Transverse colon (tissue), 4 donors: ENCODE results near the gene RNU6-1. TPM values are rescaled to one million over a fixed set of nuclear protein-coding genes. Genes with fewer than 3 reads are reported as not detected.

Source experiments
- DNase-seq: peaks from one replicate; pipeline ENCODE4 v3.0.0-alpha.2; 2019
- H3K27ac ChIP-seq, 4 donors: fragments of 200-600 bp; sonication (generic); 2 replicates each; pipeline ENCODE4 v1.5.1; 2016 to 2018; ENCODE audit warnings: inconsistent platforms in 4 of 4
- H3K27me3 ChIP-seq: fragments of 200-600 bp; sonication (generic); 2 replicates; pipeline ENCODE4 v1.5.1; 2017; ENCODE audit warnings: inconsistent platforms
- H3K36me3 ChIP-seq, 4 donors: fragments of 200-600 bp; sonication (generic); 2 replicates each; pipeline ENCODE4 v1.5.1; 2017 to 2019; ENCODE audit warnings: inconsistent platforms in 4 of 4
- H3K4me1 ChIP-seq, 4 donors: fragments of 200-600 bp; sonication (generic); 2 replicates each; pipeline ENCODE4 v1.5.1; 2017 to 2020; ENCODE audit warnings: inconsistent platforms in 4 of 4
- H3K4me3 ChIP-seq, 4 donors: fragments of 200-600 bp; sonication (generic); 1 replicate in 1 of 4; 2 replicates in 3 of 4; pipeline versions ENCODE4 v1.5.1 to v1.6.1; 2017 to 2019; ENCODE audit warnings: inconsistent platforms in 4 of 4
- H3K9me3 ChIP-seq, 2 donors: fragments of 200-600 bp; sonication (generic); 2 replicates each; pipeline ENCODE4 v1.5.1; 2017 to 2019; ENCODE audit warnings: inconsistent platforms in 2 of 2
- CTCF ChIP-seq, 5 experiments: fragments of 200-600 bp in 3 of 5; fragments of 450-650 bp in 2 of 5; sonication (generic) in 3 of 5; IDR thresholded peaks; 1 replicate in 2 of 5; 2 replicates in 3 of 5; pipeline ENCODE4 v1.5.1; 2016 to 2017; ENCODE audit warnings: antibody characterized with exemption in 5 of 5, inconsistent platforms in 3 of 5, mild to moderate bottlenecking in 2 of 5, moderate library complexity in 1 of 5
- EP300 ChIP-seq: sonication (generic); formaldehyde crosslinking; IDR thresholded peaks from one replicate; pipeline ENCODE4 v1.6.1; 2017; ENCODE audit warnings: antibody characterized with exemption, low read depth
- POLR2A ChIP-seq: fragments of 450-650 bp; IDR thresholded peaks from one replicate; pipeline ENCODE4 v1.6.1; 2016; ENCODE audit warnings: antibody characterized with exemption, mild to moderate bottlenecking, moderate library complexity
- POLR2AphosphoS5 ChIP-seq, 3 donors: sonication (generic); formaldehyde crosslinking; IDR thresholded peaks; one replicate each; pipeline ENCODE4 v1.6.1; 2016; ENCODE audit warnings: antibody characterized with exemption in 3 of 3
- WGBS, 2 donors: methylation state at CpG; one replicate each; pipeline ENCODE4 v1.1.5; 2018; ENCODE audit warnings: low coverage in 1 of 2; 5-methylcytosine and 5-hydroxymethylcytosine counted together
- in situ Hi-C, 4 donors: fragments of 200-750 bp; cut with MboI; loops; one replicate each; pipeline versions ENCODE4 v1.15.0 to v1.15.1; 2017; ENCODE audit warnings: low sequenced_read_pairs in 3 of 4, low pct_ligation_motif_present in 1 of 4, low pct_unique_long_range_greater_than_20kb in 1 of 4
- intact Hi-C: fragments of 100-400 bp; cut with DNase I; formaldehyde crosslinking; loops from one replicate; pipeline ENCODE4 v1.15.1; 2023; ENCODE audit warnings: low total_unique reads
- total RNA-seq, 4 donors: library from RNA; depleted of rRNA; stranded (reverse); fragments of >200 nt; gene quantifications; one replicate each; pipeline ENCODE4 v1.1.0, GENCODE V29; 2016

RNU6-1 gene
- total RNA-seq, 4 donors from 2014 or later, result not detected

- WGBS, 2 donors, result 82 to 95% methylated on average over 2 to 6 of the region's 6 CpGs
- DNase-seq, result no peak
- no peaks in the 10 kb centered on the region for H3K36me3 ChIP-seq
- H3K4me1 ChIP-seq, result no peaks in the 10 kb centered on the region
- no peak overlapping the region for H3K27ac ChIP-seq
- no peaks in the 10 kb centered on the region for H3K27me3 ChIP-seq
- H3K4me3 ChIP-seq, result no peak overlapping the region
- in situ Hi-C loops (loop anchor here in 1 of 4 donors (25.0 kb wide), 1 partner anchor 338 kb away; no protein-coding TSS in a partner anchor), intact Hi-C loops (no loop called here)
- H3K9me3 ChIP-seq, result no peaks in the 10 kb centered on the region
- no peak for TF ChIP-seq EP300
- no peak for TF ChIP-seq CTCF (IDR thresholded peaks at IDR 0.05)
- TF ChIP-seq POLR2AphosphoS5 (IDR thresholded peaks at IDR 0.05), result no peak
- TF ChIP-seq POLR2A, result no peak
Observed at GRCh38 chr15:67799801-67800205, 40.0 kb downstream of the RNU6-1 start.

GRCh38 chr15:67796196-67797127 is 43.4 kb downstream of the RNU6-1 start:
- no peak overlapping the region for H3K27ac ChIP-seq

GRCh38 chr15:67794832-67795574 is 44.8 kb downstream of the RNU6-1 start:
- TF ChIP-seq CTCF (IDR thresholded peaks at IDR 0.05), result no peak
- no peak for TF ChIP-seq EP300
- TF ChIP-seq POLR2AphosphoS5 (IDR thresholded peaks at IDR 0.05), result no peak
- no peak for TF ChIP-seq POLR2A
- no peak overlapping the region for H3K4me3 ChIP-seq
- H3K27me3 ChIP-seq, result no peaks in the 10 kb centered on the region
- no peak for DNase-seq
- 90 to 100% methylated on average over 4 of the region's 4 CpGs for WGBS, 2 donors
- intact Hi-C loops (no loop called here), in situ Hi-C loops (no loop called here)
- no peaks in the 10 kb centered on the region for H3K4me1 ChIP-seq
- H3K9me3 ChIP-seq, result no peaks in the 10 kb centered on the region
- H3K36me3 ChIP-seq, result no peaks in the 10 kb centered on the region
- no peak overlapping the region for H3K27ac ChIP-seq

More at GRCh38 chr15:67796196-67797127, 43.4 kb downstream of the RNU6-1 start:
- H3K36me3 ChIP-seq, result no peaks in the 10 kb centered on the region
- H3K9me3 ChIP-seq, result no peaks in the 10 kb centered on the region
- no peaks in the 10 kb centered on the region for H3K27me3 ChIP-seq
- no peak for DNase-seq
- intact Hi-C loops, result no loop called here
- no peak for TF ChIP-seq EP300
- no peak for TF ChIP-seq CTCF (IDR thresholded peaks at IDR 0.05)
- TF ChIP-seq POLR2AphosphoS5 (IDR thresholded peaks at IDR 0.05), result no peak
- no peak for TF ChIP-seq POLR2A
- 74 to 83% methylated on average over 4 of the region's 4 CpGs for WGBS, 2 donors
- no peak overlapping the region for H3K4me3 ChIP-seq
- in situ Hi-C loops, result no loop called here
- H3K4me1 ChIP-seq, result no peaks in the 10 kb centered on the region

GRCh38 chr15:67792250-67792942 is 47.4 kb downstream of the RNU6-1 start:
- no peak for DNase-seq
- 78 to 81% methylated on average over 7 to 8 of the region's 8 CpGs for WGBS, 2 donors
- no peak overlapping the region for H3K27ac ChIP-seq
- intact Hi-C loops, result no loop called here
- H3K4me1 ChIP-seq, result no peaks in the 10 kb centered on the region
- no peaks in the 10 kb centered on the region for H3K36me3 ChIP-seq
- in situ Hi-C loops, result no loop called here
- no peaks in the 10 kb centered on the region for H3K9me3 ChIP-seq
- no peak for TF ChIP-seq POLR2AphosphoS5 (IDR thresholded peaks at IDR 0.05)
- TF ChIP-seq POLR2A, result no peak
- H3K4me3 ChIP-seq, result no peak overlapping the region
- H3K27me3 ChIP-seq, result no peaks in the 10 kb centered on the region
